Astrocyte of the spinal cord (primary cell): ENCODE data around the gene MAPKBP1.

Experiments used
- DNase-seq: peaks from one replicate; pipeline ENCODE4 v3.0.0; 2011; ENCODE audit warnings: low read depth, low spot score
- H3K4me3 ChIP-seq: 2 replicates; pipeline ENCODE4 v1.5.1; 2011; ENCODE audit warnings: low read depth, mild to moderate bottlenecking, low read length, moderate library complexity
- CTCF ChIP-seq: IDR thresholded peaks from 2 replicates; pipeline ENCODE4 v1.5.1; 2012; ENCODE audit warnings: low read depth, mild to moderate bottlenecking, low read length, inconsistent platforms
- in situ Hi-C: cut with HindIII; loops from 2 replicates; pipeline ENCODE4 v1.10.0; 2017; ENCODE audit warnings: low sequenced_read_pairs

Gene MAPKBP1

GRCh38 chr15:41854443-41854842 is 80.2 kb downstream of the MAPKBP1 start:
- no peak for TF ChIP-seq CTCF
- in situ Hi-C loops, result no loop called here
- no peak for DNase-seq
- no peak overlapping the region for H3K4me3 ChIP-seq

GRCh38 chr15:41855261-41855961 is 81.1 kb downstream of the MAPKBP1 start:
- no peak for DNase-seq
- no peak for TF ChIP-seq CTCF
- in situ Hi-C loops, result no loop called here
- H3K4me3 ChIP-seq, result no peak overlapping the region

- DNase-seq, result no peak
- in situ Hi-C loops, result no loop called here
- TF ChIP-seq CTCF, result no peak
- H3K4me3 ChIP-seq, result no peak overlapping the region
Measured at GRCh38 chr15:41856262-41856661, 82.0 kb downstream of the MAPKBP1 start.

GRCh38 chr15:41856716-41857115 is 82.4 kb downstream of the MAPKBP1 start:
- DNase-seq, result no peak
- H3K4me3 ChIP-seq, result no peak overlapping the region
- TF ChIP-seq CTCF, result no peak
- in situ Hi-C loops, result no loop called here

GRCh38 chr15:41857316-41857715 is 83.0 kb downstream of the MAPKBP1 start:
- no peak for DNase-seq
- no peak overlapping the region for H3K4me3 ChIP-seq
- TF ChIP-seq CTCF, result no peak
- in situ Hi-C loops, result no loop called here

- no peak overlapping the region for H3K4me3 ChIP-seq
- no peak for TF ChIP-seq CTCF
- no peak for DNase-seq
- in situ Hi-C loops, result no loop called here
Measured at GRCh38 chr15:41858756-41859155, 84.5 kb downstream of the MAPKBP1 start.
